DLD1 (cell line): Measurements from ENCODE around the gene SYNC.
"Not testable (repeated sequence)": the region's sequence is repeated elsewhere in the genome, so short reads cannot be mapped to it uniquely, and the experiment has no call there.

Source experiments
- in situ Hi-C: cut with HindIII; loops from 2 replicates; pipeline ENCODE4 v1.10.0; 2017; ENCODE audit warnings: low sequenced_read_pairs

SYNC gene

DNA sequence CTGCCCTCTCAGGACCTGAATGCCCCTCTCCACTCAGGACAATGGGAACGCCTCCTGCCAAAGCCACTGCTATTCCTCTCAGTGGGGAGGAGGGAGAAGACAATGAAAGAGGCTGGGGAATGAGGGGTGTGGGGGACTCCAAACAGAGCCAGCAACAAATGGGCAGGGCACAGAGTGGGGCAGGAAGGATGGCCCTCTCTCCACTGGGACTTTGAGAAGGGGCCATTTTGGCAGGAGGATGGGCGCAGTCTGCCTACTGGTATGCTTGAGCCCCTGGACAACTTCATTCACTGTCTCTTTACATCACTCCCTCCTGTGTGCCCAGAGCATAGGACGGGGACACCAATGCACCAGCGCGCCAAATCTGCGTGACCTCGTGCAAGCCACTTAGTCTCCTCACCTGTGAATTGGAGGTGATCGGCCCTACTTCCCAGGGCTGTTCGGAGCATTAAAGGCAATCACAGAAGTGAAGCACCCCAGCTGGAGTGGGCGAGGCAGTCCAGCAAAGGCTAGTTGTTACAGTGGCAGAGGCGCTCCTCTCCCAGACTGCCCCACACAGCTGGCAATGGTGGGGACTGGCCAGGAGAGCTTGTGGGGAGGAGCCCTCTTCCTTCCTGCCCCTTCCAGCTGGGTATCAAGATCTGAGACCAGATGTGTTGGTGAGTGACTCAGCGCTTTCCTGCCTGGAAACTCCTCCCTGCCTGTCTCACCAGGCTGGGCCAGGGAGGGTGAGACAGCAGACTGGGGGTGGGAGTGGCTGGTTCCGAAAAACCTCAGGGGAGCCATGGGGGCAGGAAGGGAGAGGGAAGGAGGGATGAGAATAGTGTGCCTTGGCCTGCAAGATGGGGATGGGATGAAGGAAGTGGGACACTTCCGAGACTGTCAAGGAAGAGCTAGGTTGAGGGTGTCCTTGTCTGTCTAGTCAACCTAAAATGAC is 22.4 kb upstream of the SYNC start:
- in situ Hi-C loops, result no loop called here

DNA sequence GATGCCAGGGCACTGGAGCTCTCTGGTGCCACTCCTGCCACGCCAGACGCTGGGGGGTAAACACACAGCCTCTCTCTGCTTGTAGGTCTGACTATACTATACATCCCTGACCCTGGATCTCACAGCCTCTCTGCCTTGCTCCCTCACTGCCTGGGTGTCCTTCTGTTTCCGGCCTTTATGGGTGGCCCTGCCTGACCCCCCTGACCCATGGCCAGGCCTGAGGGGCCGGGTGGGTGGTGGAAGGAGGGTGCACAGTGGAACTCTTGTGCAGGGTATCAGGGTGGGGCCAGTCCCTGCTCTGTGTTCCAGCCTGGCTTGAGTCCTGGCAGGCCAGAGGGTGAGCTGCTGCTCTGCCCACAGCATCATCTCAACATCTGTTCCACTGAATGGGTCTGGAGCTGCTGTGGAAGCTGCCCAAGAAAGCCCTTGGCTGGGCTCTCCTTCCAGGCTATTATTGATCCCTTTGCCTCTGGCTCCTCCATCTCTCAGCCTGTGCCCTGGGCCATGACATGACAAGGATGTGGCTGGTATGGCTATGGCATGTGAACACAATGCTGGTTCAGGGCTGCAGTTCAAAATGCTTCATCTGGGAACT is 17.2 kb upstream of the SYNC start:
- in situ Hi-C loops, result no loop called here

DNA sequence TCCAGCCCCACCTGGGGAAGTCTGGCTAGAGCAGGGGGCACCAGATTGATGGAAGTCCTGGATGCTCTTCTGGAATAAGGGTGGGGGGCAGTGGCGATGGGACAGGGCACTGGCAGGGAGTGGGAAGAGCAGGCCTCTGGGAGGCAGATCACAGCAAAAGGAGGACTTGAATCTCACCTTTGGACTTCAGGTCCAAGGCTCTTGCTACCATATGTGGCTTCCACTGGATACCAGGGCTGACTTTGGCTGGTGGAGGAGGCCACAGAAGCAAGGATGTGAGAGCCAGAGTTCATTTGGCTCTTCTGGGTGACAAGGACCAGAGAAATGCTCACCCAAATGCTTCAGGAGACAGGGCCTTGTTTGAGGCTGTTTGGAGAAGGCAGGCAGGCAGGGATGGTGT is 16.0 kb upstream of the SYNC start:
- in situ Hi-C loops, result no loop called here

DNA sequence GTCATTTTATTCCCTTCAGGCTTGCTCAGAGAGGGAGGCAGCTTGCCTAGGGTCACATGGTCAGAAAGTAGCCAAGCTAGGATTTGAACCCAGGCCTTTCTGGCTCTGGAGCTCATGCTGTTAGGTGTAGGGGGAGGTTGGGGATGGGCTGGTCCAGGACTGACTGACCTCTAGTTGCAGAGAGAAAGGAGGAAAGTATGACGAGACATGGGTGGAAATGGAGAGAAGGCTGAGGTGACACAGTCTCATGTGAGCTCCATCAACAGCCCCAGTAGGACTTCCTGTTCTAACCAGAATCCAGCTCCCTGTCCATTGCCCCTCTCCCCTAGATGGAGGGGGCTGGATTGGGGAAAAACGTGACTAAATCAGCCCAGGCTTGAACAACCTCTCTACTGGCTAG is 15.5 kb upstream of the SYNC start:
- in situ Hi-C loops, result no loop called here

- in situ Hi-C loops, result no loop called here
Observed at GRCh38 chr1:32717503-32717902, 14.9 kb upstream of the SYNC start.

DNA sequence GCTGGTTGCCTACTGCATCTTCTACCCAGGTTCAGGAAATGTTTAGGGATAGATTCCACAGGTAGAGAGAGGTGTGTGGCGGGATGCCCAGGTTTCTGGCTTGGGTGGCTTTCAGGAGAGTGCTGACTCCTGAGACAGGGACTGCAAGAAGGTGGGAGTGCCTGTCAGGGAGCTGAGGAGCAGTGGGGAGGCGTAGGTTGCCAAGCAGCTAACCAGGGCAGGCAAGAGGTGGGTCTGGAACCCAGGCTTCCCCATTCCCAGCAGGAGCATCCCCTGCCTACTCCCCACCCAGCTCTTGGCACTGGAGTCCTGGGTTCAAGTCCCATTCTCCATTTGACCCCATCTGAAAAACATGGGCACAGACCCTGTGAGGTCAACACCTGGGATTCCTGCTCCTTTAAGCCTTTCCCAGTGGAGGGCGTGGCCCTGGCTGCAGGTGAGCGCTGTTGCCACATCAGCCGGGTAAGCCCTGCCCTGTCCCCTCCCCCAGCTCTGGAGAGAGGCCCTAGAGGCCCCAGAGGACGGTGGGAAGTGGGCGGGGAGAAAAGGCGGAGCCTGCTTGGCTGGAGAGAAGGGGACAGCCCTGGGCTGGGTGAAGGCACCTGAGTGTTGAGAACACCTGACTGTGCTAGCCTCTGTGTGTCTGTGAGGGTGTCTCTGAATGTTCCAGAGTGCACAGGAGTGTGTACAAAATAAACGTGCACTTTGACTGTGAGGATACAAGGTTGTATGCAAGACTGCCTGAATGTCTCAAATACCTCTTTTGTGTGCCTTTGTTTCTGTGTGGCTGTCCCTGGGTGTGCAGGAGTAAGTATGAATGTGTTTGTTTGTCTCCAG is 14.0 kb upstream of the SYNC start:
- in situ Hi-C loops, result no loop called here

- in situ Hi-C loops, result no loop called here
Observed at GRCh38 chr1:32715901-32716311, 13.3 kb upstream of the SYNC start.

GRCh38 chr1:32714277-32714676 is 11.7 kb upstream of the SYNC start:
- in situ Hi-C loops, result loop anchor here (5.0 kb wide), 1 partner anchor 48 kb away; no protein-coding TSS in a partner anchor

DNA sequence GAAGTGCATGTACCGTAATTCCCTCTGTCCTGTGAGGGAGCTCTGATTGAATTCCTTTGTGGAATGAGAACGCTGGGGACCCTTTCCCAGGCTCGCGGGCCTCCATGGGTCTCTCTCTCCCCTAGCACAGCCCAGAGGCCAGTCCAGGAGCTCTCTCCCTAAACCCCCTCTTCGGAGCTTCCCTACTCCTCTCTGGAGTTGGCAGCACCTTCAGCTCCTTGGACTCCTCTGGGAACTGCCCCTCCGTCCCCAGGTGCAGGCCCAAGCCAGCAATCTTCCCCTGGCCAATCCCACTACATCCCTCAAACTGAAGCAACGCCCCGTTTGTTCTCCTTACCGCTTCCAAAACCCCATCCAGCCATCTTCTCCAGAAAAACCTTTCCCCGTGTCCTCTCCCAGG is 10.5 kb upstream of the SYNC start:
- in situ Hi-C loops, result loop anchor here (5.0 kb wide), 1 partner anchor 49 kb away; no protein-coding TSS in a partner anchor

DNA sequence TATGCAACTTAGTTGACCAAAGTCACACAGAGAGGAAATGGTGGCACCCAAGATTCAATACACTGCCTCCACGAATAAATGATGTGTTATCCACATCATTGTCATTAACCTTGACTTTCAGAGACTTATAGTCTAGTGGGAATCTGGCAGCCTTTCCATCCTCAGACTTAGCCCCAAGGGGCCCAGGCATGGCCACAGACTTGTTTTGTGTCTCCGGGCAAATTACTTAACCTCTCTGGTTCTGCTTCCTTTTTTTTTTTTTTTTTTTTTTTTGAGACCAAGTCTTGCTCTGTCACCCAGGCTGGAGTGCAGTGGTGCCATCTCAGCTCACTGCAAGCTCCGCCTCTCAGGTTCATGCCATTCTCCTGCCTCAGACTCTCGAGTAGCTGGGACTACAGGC is 8.7 kb upstream of the SYNC start:
- in situ Hi-C loops, result loop anchor here (5.0 kb wide), 1 partner anchor 51 kb away; no protein-coding TSS in a partner anchor

GRCh38 chr1:32709476-32709875 is 6.9 kb upstream of the SYNC start:
- in situ Hi-C loops, result no loop called here

DNA sequence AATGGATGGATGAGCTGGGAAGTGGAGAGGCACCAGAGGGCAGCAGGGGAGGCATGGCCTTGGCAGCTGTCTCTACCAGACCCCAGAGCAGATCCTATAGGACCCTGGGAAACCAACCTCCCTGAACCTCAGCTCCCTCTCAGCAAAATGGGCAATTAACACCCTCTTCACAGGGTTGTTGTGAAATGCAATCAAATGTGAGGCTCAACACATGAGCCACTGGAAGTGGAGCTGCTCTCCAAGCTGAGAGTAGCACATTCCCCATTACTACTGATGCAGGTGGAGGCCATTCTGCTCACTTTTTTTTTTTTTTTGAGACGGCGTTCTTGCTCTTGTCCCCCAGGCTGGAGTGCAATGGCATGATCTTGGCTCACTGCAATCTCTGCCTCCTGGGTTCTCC is 6.5 kb upstream of the SYNC start:
- in situ Hi-C loops, result no loop called here

GRCh38 chr1:32706491-32706890 is 3.9 kb upstream of the SYNC start:
- in situ Hi-C loops, result no loop called here

DNA sequence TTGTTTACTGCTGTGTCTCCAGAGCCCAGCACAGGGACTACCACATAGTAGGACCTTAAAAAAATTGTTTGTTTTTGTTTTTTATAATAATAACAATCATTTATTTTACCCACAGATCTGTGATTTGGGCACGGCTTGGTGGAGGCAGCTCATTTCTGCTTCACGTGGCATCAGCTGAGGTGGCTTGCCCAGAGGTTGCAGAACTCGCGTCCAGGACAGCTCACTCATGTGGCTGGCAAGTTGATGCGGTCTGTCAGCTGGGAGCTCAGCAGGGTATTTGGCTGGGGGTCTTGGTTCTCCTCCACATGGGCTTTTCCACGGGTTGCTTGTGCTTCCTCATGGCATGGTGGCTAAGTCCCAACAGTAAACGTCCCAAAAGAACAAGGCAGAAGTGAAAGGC is 2.9 kb upstream of the SYNC start:
- in situ Hi-C loops, result no loop called here

- in situ Hi-C loops, result no loop called here
Observed at GRCh38 chr1:32703479-32704291, 1.1 kb upstream of the SYNC start.

DNA sequence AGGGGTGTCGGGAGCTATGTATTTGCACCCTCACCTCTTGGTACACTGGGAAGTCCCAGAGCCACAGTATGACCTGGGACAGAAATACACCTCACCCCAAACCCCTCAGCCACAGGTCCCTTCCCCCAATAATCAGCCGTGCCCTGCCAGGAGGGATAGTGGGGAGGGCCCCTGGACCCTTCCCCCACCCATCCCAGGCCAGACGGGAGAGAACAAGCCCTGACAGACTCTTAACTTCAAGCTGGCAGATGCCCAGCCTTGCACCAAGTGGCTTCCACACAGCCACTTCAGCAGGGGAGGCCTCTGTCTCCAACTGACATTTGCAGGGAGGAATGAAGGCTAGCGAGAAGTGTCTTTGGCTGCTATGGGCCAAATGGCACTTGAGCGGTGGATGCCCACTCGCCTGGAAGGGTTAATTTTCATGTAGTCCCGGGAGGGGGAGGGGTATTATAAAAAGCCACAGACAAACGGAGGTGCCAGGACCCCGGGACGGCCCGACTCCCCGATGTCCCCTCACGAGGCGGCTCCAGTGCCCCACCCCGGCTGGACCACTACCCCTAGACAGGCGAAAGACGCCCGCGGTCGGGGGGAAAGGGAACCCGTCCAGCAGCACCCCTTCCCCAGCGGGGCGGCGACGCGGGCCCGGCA is 495 bp downstream of the SYNC start:
- in situ Hi-C loops, result no loop called here

- in situ Hi-C loops, result no loop called here
Observed at GRCh38 chr1:32701421-32701911, 1.1 kb downstream of the SYNC start.

GRCh38 chr1:32696996-32697395 is 5.6 kb downstream of the SYNC start:
- in situ Hi-C loops, result not testable (repeated sequence)

- in situ Hi-C loops, result no loop called here
Observed at GRCh38 chr1:32696041-32696440, 6.5 kb downstream of the SYNC start.
